ENCODE measurements around the gene ZBTB7C.

Gene ZBTB7C

GRCh38 chr18:48159816-48160215, 249.4 kb downstream of the ZBTB7C start:
- DNase-seq: no peak

- no peak for DNase-seq
Measured at GRCh38 chr18:48158721-48159120, 250.5 kb downstream of the ZBTB7C start.

- no peak for DNase-seq
Measured at GRCh38 chr18:48157956-48158355, 251.2 kb downstream of the ZBTB7C start.

DNA sequence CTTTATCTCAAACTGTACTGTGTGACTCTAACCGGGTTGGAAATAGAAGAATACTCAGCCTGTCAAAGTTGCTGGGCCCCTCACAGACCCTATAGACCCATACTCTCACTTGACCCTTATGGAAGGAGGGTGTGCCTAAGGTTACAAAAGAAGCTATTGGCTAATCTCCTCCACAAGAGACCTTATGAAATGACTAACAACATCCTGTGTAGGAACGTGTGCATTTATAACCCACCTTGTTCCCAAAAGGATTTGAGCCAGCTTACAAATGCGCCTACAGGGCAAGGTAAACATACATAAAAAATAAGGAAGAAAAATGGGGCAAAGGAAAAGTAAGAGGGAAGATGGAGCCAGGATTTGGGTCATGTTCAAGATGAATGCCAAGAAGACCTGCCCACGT, 253.3 kb downstream of the ZBTB7C start:
- DNase-seq: no peak

GRCh38 chr18:48154828-48155227, 254.4 kb downstream of the ZBTB7C start:
- DNase-seq: no peak

DNA sequence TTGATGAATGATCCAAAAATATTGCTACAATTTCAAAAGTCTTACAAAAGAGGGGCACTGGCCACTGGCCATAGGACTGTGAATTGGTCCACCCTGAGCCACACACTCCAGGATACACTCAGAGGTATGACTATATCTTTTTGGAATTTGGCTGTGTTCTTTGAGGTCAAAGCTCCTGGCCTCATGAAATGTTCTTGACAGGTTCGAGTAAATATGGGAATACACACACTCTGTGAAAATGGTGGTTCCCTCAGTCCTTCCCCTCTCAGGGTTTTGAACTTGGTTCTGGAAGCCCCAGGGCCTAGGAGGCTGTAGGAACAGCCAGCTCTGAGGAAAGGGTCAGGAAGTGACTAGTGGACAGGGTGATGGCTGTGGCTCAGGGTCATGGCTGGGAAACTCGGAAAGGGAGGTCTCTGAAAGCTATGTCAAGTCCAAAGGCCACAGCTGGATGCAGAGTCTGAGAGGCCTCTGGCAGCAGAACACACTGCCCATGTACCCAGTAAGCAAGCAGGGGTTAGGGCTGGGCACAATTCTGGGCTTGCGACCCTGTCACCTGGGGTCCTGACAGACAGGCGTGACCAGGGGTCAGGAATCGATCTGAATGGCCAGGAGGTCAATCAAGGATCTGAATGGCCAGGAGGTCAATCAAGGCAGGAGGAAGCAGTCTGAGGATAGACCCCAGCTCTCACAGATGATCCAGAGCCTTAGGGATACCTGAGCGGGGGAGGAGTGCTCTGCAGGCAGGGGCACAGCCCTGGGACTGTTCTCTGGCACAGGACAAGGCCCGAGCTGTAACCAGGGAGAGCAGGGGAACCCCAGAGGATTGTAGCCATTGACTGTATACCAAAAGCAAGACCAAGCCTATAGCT, 255.3 kb downstream of the ZBTB7C start:
- DNase-seq: no peak

DNA sequence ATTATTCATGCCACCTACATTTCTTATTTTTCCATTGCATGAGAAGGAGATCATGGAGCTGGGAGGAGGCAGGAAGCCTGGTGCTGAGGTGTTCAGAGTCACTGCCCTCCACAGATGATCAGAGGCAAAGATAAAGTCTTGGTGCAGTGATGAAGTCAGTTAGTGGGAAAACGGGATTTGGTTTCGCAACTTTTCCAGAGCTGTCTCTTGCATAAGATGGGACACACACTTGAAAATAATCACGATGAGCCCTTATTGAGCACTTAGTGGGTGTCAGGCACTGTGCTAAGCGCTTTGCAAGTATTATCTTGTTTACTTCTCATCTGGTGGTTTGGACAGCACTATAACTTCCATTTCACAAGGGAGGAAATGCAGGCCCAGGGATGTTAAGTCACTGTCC, 256.6 kb downstream of the ZBTB7C start:
- DNase-seq: no peak

- DNase-seq: no peak
Measured at GRCh38 chr18:48151421-48152065, 257.6 kb downstream of the ZBTB7C start.

DNA sequence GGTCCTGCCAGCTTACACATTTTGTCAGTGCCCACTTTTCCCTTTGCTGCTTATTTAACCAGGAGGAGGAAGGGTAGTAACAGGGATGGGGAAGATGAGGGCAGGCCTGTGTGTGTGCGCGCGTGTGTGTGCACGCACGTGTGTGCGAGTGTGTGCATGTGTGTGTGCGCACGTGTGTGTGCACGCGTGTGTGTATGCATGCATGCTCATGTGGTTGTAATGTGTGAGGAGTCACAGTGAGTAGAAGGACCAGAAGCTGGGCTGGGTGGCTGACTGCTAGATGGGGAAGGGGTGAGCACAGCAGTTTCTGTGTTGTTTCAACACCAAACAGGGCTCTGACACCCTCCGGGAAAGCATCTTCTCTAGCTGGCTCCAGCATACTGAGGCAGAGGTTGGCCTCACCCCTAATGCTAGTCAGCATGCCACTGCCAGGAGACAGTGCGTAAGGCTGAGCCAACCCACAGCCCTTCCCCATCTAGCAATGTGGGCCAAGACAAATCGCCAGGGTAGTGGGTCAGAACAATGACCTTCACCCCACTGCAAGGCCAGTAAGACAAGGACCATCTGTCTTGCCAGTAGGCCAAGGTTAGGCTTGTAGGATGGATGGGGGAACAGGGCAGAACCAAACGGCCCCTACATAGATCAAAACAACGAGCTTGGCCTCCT, 260.0 kb downstream of the ZBTB7C start:
- no peak for DNase-seq

GRCh38 chr18:48142994-48143393, 266.2 kb downstream of the ZBTB7C start:
- no peak for DNase-seq

DNA sequence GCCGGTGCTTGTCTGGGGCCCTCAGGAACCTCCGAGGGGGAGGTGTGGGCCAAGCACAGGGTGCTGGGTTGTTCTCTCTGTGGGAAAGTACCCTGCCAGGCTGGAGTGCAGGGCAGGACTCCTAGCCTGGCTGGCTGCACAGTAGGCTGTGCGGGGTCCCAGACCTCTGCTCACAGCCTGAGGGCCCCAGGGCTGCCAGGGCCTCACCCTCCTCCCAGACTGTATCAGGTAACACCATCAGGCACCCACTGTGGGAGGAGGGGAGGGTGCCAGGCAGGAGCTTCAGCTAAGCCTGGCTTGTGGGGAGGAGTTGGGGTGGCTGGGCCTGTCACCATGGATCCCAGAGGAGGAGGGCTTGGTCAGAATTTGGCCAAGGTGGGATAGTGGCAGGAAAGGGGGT, 266.8 kb downstream of the ZBTB7C start:
- no peak for DNase-seq

DNA sequence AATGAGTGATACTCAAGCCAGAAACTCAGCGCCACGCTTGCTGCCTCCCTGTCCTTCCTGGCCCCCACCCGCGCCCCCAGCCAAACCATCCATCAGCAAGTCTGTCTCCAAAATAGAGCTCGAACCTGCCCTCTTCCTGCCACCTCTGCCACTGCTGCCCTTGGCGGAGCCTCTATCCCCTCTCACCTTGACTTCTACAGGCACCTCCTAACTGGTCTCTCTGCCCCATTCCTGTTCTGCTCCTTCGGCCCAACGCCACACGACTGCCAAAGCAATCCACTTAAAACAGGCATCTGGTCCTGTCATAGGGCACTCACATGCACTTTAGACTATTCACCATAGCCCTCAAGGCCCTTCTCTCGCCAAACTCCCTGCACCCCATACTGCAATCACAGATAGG, 268.5 kb downstream of the ZBTB7C start:
- DNase-seq: no peak

GRCh38 chr18:48139431-48140347, 269.5 kb downstream of the ZBTB7C start:
- no peak for DNase-seq

- no peak for DNase-seq
Measured at GRCh38 chr18:48138660-48139430, 270.3 kb downstream of the ZBTB7C start.

DNA sequence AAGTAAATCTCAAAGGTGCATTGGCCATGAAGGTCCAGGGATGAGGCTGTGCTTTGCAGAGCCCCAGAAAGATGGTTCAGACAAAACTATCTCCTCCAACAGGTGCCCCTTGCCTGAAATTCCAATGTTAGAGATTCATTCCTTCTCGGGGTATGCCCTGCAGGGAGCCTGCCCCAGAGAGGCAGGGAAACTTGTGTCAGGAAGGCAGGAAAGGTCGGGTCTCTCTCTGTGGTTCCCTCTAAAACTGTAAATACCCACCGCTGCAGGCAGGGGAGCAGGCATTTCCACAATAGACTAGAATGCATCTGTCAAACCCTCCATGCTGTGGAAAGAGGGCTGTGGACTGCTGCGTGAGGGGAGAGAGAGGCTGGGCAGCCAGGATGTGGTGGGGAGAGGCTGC, 271.0 kb downstream of the ZBTB7C start:
- DNase-seq: no peak

- no peak for DNase-seq
Measured at GRCh38 chr18:48137374-48138081, 271.7 kb downstream of the ZBTB7C start.

- DNase-seq: no peak
Measured at GRCh38 chr18:48136827-48137373, 272.3 kb downstream of the ZBTB7C start.

- no peak for DNase-seq
Measured at GRCh38 chr18:48136051-48136826, 272.9 kb downstream of the ZBTB7C start.

DNA sequence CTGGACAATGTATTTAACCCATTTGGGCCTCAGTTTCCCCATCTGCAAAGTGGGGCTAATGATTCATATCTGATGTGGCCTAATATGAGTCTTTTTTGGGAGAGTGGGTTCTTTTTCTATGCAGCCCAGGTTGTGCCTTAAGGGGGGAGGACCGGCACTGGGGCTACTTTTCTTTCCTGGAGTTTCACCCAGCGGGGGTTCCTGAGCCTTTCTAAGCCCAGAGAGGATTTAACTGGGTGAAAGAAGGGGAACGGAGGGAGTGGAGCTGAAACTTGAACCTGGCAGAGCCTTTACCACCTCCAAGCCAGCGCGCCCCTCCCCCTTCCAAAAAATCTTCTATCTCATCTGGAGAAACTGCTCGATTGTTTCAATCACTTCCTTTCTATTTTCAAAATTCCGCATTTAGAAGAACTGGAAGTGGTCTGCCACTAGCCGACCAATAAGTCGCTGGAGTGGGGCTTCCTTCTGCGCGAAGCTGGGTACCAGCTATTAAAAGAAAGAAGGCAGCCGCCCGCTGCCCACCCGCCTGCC, 273.7 kb downstream of the ZBTB7C start:
- no peak for DNase-seq

GRCh38 chr18:48134609-48135008, 274.6 kb downstream of the ZBTB7C start:
- no peak for DNase-seq
